H1 (cell line): ENCODE results near the gene PLK3. TPM values are rescaled to one million over a fixed set of nuclear protein-coding genes. Genes with fewer than 3 reads are reported as not detected.

ENCODE experiments used
- KDM4A ChIP-seq: IDR thresholded peaks from one replicate; pipeline ENCODE4 v1.7.1; 2012; ENCODE audit warnings: low read depth, mild to moderate bottlenecking, moderate library complexity, low read length, inconsistent platforms; ENCODE audit not compliant: severe bottlenecking
- polyA plus RNA-seq, 7 experiments: library from polyadenylated mRNA; depleted of rRNA in 3 of 7; stranded (reverse) in 5 of 7; unstranded in 2 of 7; fragments of >200 nt in 5 of 7; fragments of 200-250 nt in 2 of 7; gene quantifications; 1 replicate in 5 of 7; 2 replicates in 1 of 7; 4 replicates in 1 of 7; pipeline versions ENCODE4 v1.2.1 to v1.2.3, GENCODE V29; 2011 to 2013; ENCODE audit warnings: missing spikeins in 2 of 7, mixed read lengths in 2 of 7
- total RNA-seq: library from RNA; stranded (reverse); fragmentation: NEBNext Ultra II Directional; extraction: Animal tissue kit (Norgen Biotek cat#: 25700); gene quantifications from 2 replicates; pipeline ENCODE4 v1.2.1, GENCODE V29; 2021

The PLK3 gene
- total and polyA plus RNA-seq, 2 of the 8 experiments (the other 6 are each of a cell fraction or from before 2014, with no cell fraction given): 7.9 to 12.3 TPM

- no peak for TF ChIP-seq KDM4A
These were observed 29.6 kb downstream of the PLK3 start (continued) for GRCh38 chr1:44829506-44830384.
